SIG-M5 (cell line): Measurements from ENCODE around the gene TICAM2.

Experiments used
- DNase-seq: peaks from one replicate; lab custom pipeline; 2025; lab: John Stamatoyannopoulos, UW

TICAM2 gene

DNA sequence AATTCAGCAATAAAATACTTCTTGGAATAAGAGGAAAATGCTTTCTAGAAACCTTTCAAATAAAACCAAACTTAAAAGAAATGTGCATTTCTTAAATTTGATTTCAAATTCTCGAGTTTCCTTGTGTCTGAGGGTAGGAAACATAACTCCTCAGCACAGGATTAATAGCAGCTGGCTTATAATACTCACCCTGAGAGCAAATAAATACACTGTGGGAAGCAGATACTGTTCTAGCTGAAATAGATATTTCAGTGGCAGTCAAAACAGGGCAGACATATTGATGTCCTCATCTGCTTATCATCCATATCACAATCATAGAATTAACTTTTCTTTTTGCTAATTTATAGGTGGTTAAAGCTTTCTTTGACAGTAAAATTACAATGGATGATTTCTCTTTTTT, 33.6 kb downstream of the TICAM2 start:
- no peak for DNase-seq

GRCh38 chr5:115565233-115565632, 37.0 kb downstream of the TICAM2 start:
- no peak for DNase-seq

DNA sequence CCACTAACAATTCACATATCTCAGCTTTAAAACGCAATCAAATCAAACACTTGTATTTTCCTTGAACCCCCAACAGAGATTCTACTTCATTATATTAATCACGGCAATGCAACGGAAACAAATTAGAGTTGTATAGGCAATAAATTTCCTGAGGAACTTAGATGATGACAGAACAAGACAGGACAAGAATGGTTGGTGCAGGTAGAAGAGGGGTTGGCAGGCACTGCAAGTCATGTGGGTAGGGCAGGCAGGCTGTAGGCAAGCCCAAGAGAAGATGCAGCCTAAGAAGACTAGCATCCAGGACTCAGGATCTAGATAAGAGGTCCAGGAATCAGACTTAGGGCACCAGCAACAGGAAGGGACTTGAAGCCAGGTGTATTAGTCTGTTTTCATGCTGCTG, 41.1 kb downstream of the TICAM2 start:
- DNase-seq: no peak

DNA sequence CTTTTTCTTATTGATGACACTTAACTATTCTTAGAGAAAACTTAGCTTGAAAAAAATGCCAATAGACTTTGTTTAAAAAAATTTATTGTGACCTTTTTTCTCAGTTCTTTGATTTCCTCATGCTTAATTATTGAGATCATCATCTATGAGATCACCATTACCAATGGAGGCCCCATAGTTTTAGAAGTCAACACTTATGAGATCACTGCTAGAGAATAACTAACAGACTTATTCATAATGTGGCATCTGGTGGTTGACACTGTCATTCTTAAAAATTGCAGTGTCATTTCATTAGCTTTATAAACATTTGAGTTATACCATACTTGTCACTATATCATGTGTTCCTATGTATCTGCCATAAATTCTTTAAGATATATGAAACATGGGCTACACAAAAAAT, 42.8 kb downstream of the TICAM2 start:
- no peak for DNase-seq

GRCh38 chr5:115558388-115558956, 43.8 kb downstream of the TICAM2 start:
- no peak for DNase-seq

GRCh38 chr5:115557667-115558387, 44.5 kb downstream of the TICAM2 start:
- DNase-seq: no peak

DNA sequence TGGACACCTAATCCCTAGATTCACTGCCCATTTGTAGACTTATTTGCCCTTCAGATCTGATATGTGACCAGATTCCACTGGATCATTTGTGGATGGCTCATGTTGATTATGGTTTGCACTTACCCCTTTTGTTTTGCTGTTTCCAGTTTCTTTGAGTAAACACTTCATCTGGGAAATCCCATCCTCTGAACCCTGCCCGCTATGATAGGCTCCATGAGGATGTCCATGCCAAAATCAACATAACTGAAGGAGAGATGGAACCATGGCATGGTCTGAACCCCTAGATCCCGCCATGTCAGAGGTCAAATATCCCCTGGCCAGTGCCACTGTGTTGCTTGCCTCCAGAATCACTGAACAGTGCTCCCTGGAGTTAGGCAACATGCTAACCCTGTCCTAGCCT, 46.0 kb downstream of the TICAM2 start:
- DNase-seq: no peak

- DNase-seq: no peak
Measured at GRCh38 chr5:115555084-115555633, 47.1 kb downstream of the TICAM2 start.

GRCh38 chr5:115553082-115553481, 49.2 kb downstream of the TICAM2 start:
- no peak for DNase-seq

DNA sequence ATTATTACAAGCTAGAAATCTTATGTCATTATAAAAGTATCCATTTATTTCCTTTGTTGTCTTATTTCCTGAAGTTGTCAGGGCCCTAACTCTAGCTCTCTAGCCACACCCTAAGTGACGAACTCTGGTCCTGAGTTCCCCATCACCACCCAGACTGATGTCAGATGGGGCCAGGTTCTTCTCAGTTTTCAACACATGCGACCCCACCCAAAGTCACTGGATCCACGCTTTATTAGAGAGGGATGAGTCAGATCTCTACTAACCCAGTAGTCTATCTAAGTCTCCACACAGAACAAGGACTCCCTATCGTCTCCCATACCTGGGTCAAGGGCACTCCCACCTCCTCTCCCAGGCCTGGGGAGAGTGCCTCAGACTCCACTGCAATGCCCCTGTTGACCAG, 50.9 kb downstream of the TICAM2 start:
- DNase-seq: no peak

DNA sequence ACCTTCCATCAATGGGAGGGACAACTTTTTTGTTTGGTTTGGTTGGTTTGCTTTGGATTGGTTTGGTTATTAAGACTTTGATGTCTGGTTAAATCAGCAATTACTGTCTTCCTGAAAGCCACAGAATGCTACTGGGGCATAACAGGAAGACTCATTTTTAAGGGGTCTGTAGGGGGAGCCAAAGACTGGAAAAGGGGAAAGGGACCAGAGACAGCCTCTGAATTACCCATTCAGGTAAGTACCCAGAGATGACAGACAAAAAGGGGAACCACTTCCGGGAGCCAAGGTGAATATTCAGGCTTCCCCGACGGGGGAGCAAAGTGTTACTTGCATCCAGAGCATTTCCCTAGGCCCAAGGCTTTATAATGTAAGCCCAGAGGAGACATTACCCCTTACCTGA, 53.1 kb downstream of the TICAM2 start:
- DNase-seq: no peak

DNA sequence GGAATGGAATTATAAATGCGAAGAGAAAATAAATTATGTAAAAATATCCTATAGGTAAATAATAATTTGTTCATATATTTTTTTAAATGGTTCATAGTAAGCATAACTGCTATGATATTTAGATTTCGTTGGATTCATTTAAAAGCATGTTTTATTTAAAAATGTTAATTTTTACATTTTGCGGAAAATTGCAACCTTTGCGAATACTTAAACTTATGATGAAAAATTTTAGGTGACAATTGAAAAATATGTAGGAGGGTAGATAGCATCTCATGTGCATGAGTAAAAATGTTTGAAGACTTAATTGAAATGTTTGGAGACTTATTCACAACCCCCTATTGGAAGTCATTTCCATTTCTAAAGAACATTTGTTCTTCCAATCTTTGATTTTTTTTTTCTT, 53.6 kb downstream of the TICAM2 start:
- DNase-seq: no peak

DNA sequence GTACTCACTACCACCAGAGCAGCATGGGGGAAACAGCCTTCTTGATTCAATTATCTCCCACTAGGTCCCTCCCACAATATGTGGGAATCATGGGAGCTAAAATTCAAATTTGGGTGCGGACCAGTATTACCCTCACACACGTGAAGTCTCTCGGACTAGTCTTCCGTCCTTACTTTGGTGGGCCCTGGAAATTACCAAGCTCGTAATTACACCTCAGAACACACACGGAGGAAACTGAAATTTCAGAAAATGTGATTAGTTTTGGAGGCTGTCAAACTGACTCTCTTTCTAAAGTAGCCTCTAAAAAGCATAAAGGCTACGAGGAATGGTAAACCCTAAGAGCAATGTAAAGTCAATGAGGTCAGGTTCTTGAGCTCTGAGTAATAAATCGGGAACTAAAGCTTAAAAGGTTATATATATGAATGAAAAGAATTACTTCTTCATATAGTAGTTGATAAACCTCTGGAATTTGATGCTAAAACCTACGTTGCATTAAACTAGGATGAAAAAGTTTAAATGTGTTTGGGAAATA, 56.9 kb downstream of the TICAM2 start:
- DNase-seq: no peak

DNA sequence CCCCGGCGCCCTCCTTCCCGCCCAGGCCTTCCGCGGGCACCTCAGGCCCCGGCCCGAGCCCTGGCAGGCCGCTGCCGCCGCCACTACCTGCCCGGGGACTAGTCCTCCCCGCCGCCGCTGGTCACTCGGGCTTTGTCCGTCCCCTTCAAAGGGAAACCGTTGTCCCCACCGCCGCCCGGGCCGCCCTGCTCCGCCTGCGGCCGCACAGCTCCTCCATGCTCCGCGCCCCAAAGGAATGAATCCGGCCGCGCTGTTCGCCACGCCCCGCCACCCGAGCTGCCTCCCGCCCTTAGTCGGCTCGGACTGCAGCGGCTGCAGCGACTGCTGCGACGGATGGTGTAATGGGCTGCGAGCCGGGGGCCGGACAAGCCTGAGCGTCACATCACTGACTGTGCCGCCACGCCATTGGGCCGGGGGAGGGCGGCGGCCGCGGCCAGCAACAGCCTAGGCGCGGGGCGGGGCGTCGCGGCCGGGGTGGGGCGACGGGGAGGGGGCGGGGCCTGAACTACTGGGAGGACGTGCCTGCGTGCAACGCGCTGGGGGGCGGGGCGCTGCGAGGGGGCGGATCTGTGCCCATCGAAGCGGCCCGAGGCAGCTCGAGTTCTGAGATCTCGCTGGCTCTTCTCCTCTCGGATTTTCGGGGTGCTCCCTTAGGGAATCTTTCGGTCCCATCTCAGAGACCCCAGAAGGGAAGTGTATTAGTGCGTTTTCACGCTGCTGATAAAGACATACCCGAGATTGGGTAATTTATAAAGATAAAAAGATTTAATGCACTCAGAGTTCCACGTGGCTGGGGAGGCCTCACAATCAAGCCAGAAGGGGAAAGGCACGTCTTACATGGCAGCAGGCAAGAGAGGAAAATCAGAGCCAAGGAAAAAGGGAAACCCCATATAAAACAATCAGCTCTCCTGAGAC, 57.6 kb downstream of the TICAM2 start, which contains the start of gene FEM1C:
Gene FEM1C (minus strand): TSS at position 340 of the 915 bp plus-strand sequence. CDS start 1,282 bp downstream, outside the sequence.
- DNase-seq: peak; percentile 71

- no peak for DNase-seq
Measured at GRCh38 chr5:115544043-115544435, 58.2 kb downstream of the TICAM2 start.

DNA sequence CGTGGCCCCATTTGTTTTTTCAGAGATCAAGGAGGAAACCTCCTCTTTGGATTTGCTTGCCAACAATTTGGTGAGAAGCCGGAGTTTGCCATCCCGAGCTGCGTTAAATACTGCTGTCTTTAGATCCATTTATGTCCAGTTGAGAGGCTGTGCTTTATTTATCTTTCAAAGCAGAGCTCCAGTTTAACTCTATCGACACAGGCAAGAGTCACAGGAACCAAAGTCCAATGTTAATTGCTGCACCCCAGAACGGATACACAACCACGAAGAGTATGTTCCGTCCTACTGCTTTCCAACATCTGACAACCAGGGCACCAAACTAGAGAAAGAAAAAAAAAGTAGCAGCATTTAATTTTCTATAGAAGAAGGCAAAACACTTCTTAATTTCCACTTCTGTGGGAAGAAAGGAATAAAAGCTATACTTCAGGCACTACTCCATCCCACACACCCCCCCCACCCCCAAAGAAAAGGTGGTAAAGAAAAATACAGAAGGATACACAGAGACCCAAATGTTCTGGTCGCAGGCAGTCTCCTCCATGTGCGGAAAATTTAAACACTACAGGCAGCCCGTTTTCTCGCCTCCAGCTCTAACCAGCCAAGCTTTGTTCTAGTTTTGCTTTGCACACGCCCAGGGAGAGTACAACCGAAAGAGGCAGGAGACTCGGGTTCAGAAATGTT, 58.8 kb downstream of the TICAM2 start:
- DNase-seq: no peak

- DNase-seq: no peak
Measured at GRCh38 chr5:115542651-115543364, 59.5 kb downstream of the TICAM2 start.

DNA sequence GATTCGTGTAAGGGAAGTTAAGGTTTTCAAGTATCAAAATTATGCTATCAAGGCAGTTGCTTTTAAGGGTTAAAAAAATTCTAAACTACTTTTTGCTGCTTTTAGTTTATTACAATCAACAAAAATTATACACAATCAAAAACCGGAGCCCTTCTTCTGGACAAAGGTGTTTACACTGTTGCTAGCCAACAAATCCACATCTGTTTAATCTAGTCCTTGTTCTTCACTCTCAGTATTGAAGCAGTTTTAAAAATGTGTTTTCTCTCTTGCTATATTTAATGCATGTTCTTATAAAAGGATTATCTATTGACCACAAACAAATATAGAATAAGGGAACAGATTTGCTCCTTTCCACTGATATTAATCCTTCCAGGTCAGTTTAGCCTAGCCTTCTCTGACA, 60.2 kb downstream of the TICAM2 start:
- DNase-seq: no peak

DNA sequence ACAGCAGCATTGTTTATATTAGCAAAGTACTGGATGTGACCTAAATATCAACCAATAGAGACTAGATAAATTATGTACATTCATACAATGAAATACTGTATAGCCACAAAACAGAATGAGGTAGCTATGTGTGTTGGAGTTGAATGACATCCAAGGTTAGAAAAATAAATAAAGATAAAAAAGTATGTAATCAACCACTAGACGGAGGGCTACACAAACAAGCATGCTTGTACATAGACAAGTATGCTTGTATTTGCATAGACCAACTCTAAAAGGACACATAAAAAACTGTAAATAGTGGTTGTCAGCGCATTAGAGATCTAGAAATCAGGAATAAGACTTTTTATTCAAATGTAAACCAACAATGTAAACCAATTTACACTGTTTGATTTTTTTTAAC, 60.7 kb downstream of the TICAM2 start:
- DNase-seq: no peak

DNA sequence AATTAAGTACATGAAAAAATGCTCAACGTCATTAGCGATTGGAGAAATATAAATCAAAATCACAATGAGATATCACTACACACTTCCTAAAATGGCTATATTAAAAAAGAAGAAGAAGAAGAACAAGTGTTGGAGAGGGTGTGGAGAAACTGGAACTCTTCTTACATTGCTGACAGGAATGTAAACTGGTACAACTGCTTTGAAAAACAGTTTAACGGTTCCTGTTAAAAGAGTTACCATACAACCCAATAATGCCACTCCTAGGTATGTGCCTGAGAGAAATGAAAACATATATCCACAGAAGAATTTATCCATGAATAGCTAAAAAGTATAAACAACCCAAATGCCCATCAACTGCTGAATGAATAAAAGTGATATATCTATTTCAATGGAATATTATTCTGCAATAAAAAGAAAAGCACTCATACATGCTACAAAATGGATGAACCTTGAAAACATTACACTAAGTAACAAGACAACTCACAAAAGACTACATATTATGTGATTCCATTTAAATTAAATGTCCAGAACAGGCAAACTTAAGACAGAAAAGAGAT, 66.7 kb downstream of the TICAM2 start:
- no peak for DNase-seq

DNA sequence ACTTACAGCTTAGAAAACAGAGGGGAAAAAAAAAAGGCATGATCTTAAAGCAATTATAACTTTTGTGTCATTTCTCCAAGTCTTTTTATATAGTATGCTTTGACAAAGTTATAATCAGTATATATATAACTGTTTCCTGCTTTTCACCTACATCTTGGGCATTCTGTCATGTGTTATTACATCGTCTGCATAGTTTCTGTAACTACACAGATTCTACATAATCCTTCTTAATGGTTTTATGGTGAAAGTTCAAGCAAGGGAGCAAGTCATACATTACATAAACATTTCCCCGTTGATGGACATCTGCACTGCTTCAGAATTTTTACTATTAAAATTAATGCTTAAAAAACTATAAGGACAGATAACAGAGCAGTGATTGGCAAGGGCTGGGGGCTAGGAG, 69.8 kb downstream of the TICAM2 start:
- DNase-seq: no peak
